ENCODE measurements around the gene ZP1. TPM values are rescaled to one million over a fixed set of nuclear protein-coding genes. Genes with fewer than 3 reads are reported as not detected.

Gene ZP1
- total RNA-seq, 1 experiment from 2014 or later, result 1.3 TPM

DNA sequence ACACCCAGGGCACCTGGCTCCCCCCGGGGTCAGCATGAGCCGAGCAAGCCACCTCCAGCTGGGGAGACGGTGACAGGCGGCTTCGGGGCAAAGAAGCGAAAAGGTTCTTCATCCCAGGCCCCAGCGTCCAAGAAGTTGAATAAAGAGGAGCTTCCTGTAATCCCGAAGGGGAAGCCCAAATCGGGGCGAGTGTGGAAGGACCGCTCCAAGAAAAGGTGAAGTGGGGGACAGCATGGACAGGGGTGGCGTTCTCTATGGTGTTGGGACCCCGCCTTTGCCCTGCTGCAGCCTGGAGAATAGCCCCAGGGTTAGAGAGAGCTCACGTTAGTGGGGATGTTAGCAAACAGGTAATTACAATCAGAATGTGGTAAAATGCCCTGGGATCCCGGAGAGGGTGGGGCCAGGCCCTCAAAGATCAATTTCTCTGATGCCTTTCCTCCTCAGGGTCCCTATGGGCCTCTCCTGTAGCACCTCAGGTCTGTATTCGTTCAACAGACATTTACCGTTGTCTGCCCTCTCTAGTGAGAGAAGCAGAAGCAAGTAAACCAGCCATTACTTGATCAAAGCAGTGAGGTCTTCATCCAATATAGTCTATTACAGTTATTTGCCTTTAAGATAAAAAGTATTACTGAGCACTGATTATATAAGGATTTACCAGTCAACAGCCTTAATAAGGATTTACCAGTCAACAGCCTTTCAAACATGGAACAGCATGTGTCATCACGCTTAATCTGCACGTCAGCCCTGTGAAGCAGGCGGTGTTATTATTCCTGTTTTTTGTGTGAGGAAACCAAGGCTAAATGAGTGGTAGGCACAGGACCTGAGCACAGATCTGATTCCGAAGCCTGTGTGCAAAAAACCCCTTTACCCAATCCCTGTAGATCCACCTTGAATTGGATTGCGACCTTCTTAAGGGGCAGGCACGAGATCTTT, 24.4 kb upstream of the ZP1 start:
- peak; percentile 30 for DNase-seq (ENCODE audit: low read depth)

DNA sequence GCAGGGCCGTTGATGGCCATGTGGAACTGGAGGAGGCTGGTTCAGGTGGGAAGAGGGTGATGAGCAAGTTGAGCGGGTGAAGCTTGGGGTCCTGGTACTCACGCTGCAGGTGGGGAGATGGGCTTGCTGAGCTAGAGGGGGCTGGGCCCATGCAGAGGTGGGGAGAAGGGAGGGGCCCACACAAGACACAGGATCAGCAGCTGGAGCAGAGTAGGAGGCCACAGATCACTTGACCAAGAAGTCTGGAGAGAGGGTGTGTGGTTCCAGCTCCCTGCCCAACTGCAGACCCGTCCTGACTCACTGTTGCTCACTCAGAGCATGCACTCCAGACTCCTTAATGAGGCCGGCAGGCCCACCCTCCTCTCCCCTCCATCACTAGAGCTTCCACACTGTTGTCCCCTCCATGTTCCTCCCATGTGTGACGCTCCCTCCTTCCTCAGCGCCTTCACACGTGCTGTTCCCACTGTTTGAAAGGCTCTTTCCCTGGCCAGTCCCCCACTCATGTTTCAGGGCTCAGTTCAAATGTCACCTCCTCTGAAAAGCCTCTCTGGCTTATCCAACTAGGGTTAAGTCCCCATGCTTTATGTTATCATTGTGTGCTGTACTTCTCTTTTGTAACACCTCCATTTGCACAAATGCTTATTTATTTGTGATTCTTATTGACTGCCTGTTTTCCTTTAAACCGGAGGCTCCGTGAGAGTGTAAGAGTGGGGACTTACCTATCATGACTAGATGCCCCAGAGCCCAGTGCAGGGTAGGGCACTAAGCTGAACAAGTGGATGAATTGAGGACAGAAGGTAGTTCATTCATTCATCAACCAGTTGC, 23.1 kb upstream of the ZP1 start:
- peak; percentile 24 for DNase-seq (ENCODE audit: low read depth)

DNA sequence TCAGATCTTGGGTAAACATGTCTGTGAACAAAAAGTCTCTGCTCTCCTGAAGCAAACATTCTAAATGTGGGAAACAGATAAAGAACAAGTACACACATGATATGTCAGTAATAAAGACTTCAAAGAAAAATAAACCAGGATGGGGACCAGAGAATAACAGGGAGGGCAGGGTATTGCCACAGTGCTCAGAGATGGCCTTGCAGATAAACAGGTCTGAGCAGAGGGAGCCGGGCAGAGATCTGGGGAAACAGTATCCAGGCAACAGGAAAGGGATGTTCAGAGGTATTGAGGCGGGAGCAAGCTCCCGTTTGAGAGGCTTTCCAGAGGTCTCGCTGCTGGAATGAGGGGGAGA, 22.5 kb upstream of the ZP1 start:
- no peak for DNase-seq (ENCODE audit: low read depth)

DNA sequence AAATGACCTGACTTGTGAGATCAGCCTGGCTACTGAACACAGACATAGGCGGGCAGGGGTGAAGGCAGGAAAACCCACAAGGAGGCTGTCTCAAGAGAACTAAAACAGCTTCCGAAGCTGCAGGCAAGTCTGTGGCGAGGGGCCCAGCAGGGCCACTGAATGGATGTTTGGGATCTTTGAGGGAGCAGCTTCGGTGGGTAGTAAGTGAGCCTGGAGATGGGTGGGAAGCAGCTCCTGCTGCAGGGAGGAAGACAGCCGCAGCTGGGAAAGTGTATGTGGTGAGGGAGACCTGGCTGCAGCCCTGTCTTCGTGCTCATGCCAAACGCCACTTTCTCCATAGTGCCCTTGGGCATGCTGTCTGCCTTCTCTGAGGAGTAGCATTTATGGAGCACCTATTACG, 22.0 kb upstream of the ZP1 start:
- no peak for DNase-seq (ENCODE audit: low read depth)

DNA sequence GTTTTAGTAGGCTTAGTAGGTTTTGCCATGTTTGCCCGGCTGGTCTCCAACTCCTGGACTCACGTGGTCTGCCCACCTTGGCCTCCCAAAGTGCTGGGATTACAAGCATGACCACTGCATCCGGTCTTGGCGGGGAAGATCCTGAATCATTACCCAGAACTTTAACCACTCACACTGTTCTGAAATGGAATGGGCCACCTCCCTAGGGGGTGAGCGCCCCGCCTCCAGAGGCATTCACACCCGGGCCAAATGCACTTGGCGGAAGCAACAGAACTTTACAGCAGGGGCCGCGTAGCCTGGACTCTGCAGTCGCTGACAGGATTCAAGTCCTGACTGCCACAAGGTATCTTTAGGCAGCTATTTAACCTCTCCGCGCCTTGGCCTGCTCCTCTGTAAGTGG, 20.1 kb upstream of the ZP1 start:
- no peak for DNase-seq (ENCODE audit: low read depth)

DNA sequence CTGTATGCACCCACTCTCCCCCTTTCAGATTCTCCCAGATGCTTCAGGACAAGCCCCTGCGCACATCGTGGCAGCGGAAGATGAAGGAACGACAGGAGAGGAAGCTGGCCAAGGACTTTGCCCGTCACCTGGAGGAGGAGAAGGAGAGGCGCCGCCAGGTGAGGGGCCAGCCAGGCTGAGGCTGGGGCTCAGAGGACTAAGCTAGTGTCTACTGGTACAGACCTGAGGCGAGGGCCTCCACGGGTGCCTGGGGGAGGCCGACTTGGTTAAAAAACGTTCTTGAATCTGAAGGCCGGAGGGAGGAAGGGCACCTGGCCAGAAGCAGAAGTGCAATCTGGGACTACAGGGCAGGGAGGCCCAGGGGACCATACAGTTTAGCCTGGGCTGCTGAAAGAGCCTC, 19.4 kb upstream of the ZP1 start:
- no peak for DNase-seq (ENCODE audit: low read depth)

DNA sequence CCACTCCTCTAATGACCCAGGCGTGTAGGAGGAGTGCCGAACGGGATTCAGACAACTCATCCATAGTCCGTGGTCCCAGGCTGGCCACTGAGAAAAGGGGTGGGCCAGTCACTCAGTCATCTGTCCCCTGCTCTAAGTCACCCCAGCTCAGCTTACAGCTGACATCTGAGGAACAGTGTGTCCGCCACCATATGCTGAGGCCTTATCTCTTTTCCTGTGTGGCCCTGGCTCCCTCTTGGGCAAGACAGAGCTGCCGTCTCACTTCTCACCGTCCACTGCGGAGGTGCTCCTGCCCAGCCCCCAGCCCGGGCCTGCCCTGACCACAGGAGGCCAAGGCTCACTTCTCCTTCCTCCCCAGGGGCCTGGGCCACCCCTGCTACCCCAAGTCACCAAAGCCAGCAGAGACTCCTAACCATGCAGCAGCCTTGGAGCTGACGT, 18.6 kb upstream of the ZP1 start:
- no peak for DNase-seq (ENCODE audit: low read depth)

DNA sequence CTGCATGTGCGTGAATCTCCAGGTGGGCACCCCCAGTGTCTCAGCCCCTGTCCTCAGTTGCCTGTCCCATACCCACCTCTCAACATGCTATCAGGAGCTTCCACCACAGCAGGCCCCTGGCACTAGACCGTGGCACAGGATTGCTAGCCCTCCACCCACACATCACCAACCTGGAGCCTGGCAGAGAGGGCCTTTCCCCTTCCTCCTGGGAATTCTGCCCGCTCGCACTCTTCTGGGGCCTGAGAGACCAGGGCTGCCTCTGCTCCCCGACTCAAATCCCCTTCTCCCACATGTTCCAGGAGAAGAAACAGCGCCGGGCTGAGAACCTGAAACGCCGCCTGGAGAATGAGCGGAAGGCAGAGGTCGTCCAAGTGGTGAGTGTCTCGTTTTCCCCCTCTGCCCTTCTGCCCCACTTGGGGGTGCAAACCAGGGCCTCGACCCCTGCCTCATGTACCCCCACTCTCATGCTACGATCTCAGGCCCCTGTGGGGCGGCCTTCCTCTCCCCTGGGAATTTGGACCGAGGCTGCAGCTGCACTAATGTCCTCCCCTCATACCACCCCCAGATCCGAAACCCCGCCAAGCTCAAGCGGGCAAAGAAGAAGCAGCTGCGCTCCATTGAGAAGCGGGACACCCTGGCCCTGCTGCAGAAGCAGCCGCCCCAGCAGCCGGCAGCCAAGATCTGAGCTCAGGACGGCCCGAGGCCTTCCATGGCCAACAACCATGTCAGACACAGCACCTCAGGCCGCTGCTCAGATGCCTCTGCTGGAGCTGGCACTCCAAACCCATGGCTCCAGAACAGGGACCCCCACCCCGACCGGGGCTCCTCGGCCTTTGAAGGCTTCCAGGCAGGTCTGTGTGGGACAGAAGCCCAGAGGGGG, 17.5 kb upstream of the ZP1 start:
- DNase-seq (ENCODE audit: low read depth), result no peak

DNA sequence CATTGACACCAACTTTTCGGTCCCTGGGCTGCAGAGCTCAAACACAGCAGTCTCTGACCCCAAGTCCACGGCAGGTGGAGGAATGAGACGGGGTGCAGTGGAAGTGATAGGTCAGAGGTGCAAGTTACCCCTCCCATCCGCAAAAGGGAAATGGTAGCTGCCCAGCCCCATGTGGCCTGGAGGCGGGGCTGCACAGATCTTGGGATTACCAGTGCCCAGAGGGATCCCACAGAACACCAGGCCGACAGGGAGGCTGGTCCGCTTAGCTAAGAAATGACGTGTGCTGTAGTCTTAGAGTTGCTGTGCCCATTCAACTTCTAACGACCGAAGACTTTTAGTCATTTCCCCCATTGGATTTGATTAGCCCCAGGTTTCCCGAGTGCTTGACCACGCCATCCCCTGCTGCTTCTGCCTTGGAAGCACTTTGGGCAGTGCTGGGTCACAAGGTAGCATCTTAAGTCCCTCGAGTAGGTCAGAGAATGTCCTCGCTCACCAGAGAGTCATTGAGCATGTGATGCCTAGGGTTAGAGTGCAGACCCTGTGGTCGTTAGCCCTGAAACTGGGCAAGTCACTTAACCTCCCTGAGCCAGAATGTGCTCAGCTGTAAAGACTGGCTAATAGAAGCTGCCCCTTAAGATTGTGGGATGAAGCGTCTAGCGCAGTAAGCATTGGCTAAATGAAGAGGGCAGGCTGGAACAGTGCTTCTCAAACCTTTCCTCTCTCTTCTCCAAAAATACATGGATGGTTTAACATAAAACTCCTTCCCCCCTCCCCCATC, 15.8 kb upstream of the ZP1 start:
- DNase-seq (ENCODE audit: low read depth), result no peak

DNA sequence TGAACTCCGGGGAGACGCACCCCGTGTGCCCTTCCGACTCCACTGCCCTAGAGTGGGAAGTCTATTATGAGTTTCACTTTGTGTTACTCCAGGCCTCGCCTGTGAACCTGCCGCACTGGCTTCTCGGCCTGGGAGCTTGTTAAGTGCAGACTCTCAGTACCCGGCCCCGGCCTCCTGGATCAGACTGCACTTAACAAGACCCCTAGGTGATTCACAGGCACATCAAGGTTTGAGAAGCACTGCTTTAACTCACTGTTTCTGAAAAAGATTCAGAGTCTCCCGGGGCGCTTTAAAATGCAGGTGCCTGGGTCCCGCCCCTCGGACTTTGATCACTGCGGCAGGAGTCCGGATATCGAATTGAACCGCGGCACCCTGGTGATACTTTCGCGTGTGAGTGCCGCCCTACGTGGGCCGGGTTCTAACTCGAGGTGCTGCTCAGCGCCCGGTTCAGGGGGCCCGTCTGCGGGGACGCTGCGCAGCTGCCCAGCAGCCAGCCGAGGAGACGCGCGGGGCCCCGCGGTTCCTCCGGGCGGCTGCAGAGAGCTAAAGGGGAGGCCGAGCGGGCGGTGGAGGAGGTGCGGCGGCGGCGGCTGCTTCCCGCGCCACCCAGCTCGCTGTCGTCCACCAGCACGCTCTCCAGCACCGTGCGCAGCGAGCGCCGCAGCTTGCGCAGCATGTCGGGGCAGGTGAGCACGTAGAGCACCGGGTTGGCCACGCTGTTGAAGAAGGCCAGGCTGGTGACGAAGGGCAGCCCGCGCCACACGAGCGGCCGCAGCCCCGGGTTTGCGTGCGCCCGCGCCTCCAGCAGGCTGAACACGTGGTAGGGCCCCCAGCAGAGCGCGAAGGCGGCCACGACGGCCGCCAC, 15.0 kb upstream of the ZP1 start:
- no peak for DNase-seq (ENCODE audit: low read depth)

DNA sequence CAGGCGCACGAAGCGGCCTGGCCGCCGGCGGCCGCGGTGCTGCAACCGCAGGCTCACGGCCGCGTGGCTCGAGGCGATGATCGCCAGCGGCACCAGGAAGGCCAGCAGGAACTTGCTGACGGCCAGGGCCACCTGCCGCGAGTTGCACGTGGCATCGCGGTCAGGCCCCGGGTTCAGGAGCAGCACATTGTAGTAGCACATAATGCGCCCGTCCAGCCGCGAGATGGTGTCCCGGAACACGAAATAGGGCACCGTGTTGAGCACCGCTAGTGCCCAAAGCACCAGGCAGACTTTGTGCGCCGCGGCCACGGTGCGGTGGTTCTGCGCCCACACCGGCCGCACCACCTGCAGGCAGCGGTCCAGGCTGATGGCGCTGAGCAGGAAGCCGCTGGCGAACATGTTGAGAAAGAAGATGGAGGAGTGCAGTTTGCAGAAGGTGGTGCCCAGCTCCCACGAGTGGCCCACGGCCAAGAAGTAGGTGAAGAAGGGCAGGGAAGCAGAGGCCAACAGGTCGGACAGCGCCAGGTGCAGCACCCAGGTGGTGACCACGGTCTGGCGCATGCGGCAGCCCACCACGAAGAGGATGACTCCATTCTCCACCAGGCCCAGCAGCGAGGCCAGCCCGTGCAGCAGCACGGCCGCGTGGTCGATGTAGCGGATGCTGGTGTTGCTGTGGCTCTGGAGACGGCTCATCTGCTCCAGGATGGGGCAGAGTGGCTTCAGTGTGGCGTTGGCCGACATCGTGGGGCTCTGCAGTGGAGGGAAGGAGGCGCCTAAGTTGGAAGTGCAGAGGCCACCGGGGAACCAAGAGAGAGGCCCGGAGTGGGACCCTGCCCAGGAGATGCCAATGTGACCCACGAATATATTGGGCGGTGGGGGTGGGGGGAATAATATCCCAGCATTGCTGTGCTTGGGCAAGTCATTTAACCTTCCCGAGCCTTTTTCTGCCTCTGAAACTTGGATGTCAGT, 14.1 kb upstream of the ZP1 start:
- DNase-seq (ENCODE audit: low read depth), result no peak

DNA sequence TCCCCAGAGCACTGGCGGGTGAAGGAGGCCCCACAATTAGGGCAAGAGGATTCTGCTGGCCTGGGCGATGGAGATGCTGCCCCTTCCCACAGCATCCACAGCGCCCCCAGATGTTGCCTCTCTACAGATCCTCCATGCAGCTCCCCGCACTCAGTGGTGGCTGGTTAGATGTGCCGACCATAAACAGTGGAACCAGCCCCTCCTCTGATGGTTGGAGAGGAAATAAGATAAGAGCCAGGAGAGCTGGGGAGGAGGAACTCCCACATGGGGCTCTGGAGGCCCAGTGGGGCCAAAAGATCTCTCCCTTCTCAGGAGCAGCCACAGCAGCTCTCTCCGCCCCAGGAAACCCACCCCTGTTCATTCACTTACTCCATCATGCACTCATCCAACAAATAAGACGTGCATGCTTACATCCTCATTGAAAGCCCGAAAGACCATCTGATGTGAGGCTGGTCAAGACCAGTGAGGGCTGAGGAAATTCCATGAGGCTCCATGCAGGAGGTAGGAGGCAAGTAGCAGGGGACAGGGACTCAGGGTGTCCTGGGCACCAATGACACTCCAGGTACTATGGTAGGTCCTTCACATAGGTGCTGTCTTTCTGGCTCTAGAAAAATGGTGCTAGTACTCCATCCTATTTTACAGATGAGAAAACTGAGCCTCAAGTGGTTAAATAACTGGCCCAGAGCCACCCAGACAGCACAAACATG, 13.0 kb upstream of the ZP1 start:
- no peak for DNase-seq (ENCODE audit: low read depth)

DNA sequence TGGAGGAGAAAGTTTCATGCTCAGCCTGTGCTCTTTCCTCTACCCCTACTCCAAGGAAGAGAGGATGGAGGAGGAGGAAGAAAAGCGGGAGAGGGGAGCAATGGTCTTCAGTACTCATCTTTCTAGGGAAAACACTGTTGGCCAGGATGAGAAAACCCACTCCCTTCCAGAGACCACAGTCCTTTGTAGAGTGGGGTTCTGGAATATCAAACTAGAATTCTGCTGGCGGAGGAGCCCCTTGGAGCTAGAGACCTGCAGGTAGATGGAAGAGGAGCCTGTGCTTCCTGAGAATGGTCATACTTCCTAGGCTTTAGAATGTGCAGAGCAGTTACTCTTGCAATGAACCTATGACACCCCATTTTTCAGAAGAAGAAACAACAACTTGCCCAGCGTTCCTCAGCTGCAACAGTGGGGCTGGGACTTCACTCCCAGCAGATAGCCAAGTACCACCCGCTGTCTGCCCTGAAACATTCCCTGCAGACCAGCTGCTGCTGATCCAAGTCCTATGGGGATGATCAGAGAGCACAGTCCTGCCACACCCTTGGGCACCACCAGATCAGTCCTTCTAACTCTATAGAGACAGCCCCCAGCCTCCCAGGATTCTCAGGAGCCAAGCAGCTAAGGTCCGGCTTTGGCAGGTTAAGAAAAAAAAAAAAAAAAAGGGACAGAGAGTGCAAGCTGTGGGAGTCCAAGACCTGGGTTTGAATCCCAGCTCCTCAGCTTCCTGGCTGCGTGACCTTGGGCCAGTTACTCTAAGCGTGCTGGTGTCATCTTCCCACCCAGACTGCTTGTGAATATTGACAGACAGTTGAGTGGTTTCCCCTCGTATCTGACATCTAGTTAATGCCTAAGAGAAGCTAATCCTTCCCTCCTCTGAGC, 12.3 kb upstream of the ZP1 start:
- no peak for DNase-seq (ENCODE audit: low read depth)

DNA sequence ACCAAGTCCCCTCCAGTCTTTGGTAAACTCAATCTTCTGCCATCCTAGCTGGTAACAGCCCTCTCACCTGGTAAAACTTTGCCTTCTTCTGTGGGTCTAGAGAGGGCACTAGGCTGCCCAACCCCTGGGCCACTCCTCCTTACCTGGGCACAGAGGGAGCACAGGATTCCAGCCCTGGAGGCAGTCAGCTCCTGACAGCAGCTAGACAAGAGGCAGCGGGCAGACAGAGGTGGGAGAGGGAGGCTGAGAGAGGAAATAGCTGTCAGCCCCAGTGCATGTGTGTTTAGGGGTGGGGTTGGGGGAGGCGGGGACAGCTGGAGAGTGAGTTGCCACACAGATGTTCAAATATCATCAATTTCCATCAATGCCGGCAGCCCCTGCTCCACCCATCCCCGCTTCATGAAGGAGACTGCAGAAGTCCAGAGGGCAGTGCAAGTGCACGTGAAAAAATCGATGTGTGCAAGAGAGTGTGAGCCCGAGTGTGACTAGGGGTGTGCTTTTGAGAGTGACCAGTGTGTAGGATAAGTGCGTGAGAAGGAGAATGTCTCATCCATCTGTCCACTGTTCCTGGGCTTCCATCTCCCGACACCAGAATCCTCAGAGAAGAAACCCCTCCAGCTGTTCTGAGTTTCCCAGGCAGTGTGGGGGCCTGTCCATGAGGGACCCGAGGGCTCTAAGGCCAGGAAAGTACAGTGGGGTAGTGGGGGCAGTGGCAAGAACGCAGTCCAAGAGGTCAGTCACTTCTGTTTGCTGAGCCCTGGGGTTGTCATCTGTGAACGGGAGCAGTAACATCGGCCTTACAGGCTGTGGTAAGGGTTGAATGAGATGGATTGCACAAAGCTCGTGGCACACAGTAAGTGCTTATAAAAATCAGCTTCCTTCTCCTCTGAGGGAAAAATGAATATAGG, 11.4 kb upstream of the ZP1 start, which contains the start of gene PTGDR2:
TSS of gene PTGDR2 (minus strand) at position 225 of the 908 bp plus-strand sequence. CDS start 2,228 bp downstream, outside the sequence.
- no peak for DNase-seq (ENCODE audit: low read depth)

DNA sequence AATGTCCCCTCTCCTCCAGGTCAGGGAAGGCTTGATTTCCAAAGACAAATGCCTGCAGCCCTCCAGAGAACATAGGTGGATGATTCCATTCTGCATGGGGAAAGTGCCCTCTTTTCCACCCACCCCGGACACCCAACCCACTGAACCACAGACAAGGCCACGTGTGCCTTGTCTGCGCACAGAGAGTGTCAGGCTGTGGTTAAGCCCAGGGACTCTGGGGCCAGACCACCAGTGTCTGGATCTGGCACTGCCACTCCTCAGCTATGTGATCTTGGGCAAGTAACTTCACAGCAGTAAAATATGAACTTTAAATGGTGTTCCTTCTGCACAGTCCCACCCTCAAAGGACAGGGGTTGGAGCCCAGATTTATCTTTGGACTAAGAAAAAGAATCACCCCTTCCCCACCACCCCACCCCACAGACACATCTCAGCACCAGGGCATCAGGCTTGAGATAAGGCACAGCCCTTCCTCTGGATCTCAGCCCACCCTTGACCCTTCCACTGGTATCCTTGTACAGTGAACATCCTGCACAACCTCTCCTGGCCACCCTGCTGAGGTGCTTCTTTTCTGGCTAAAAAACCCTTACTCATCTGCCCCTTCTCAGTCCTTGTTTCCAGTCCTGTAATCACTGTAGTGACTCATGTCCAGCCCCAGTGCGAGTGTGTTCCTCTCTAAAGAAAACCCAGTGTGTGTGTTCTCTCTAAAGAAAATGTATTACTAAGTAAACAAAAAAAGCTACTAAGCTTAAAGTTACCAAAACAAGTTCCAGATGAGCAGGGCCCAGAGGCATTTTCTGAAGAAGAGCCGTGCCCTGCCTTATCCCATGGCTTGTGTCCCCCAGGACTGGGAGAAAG, 9.7 kb upstream of the ZP1 start:
- DNase-seq (ENCODE audit: low read depth), result peak; percentile 12

Measured in M059J (cell line).